ENCODE measurements around the gene ZBTB43. TPM values are rescaled to one million over a fixed set of nuclear protein-coding genes. Genes with fewer than 3 reads are reported as not detected.

The ZBTB43 gene
- total RNA-seq, 1 experiment from 2014 or later: 13.8 TPM

- ChIA-PET POLR2A (ENCODE audit: low non-redundant PET) (no interaction called here), CTCF (no interaction called here)
- intact Hi-C loops (cut with micrococcal nuclease; ENCODE audit: unreplicated experiment): no loop called here
- no peak for TF ChIP-seq CTCF (conservative IDR thresholded peaks at IDR 0.05; ENCODE audit: low read depth, low read length)
- no peak for TF ChIP-seq EZH2 (IDR thresholded peaks at IDR 0.05; ENCODE audit: borderline replicate concordance, low read depth, low read length, poor library complexity, severe bottlenecking)
- no TSS peak for BruUV-seq (replicated peaks)
- Histone ChIP-seq H3K27ac (ENCODE audit: low read depth, low read length, poor library complexity, severe bottlenecking) (no peak overlapping the region), H3K4me3 (ENCODE audit: low read depth, low read length, poor library complexity, severe bottlenecking) (no peak overlapping the region), H3K36me3 (ENCODE audit: insufficient read depth, low read length, poor library complexity, severe bottlenecking) (peaks cover 4% of the 10 kb centered on the region), H3K9me3 (ENCODE audit: low read depth, low read length, poor library complexity, severe bottlenecking) (no peaks in the 10 kb centered on the region), H3K27me3 (replicated peaks; ENCODE audit: insufficient read depth, low read depth, low read length, poor library complexity) (no peaks in the 10 kb centered on the region), H3K4me1 (ENCODE audit: insufficient read depth, low read length, poor library complexity, severe bottlenecking) (peaks cover 8% of the 10 kb centered on the region)
- DNase-seq (ENCODE audit: low spot score): no peak
Observed at GRCh38 chr9:126827227-126827626, 22.4 kb downstream of the ZBTB43 start.

GRCh38 chr9:126829035-126829434, 24.2 kb downstream of the ZBTB43 start:
- POLR2A ChIA-PET (ENCODE audit: low non-redundant PET): interaction anchor here (0.5 kb wide), 1 partner anchor 8 kb away, joined by 3 read pairs; no protein-coding TSS in a partner anchor
- CTCF ChIA-PET: no interaction called here

DNA sequence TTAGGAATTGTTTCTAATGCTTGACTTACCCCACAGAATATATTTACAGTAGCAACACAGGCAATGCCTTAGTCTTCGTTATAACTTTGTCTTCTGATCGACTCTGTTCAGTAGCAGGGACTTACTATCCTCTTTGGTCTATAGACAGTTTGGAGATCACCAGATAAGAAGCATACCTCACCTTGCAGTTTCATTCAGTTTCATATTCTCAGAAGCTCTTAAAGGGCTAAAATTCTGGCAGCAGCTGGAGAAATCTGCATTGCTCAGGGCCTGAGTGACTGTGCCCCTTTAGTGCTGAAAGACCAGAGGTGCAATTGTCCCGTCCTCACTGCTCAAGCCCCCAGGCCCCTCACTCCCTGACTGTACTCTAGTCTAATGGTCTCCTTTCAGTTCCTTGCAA, 26.0 kb downstream of the ZBTB43 start:
- no TSS peak for BruUV-seq (replicated peaks)
- Histone ChIP-seq H3K36me3 (ENCODE audit: insufficient read depth, low read length, poor library complexity, severe bottlenecking) (peaks cover 16% of the 10 kb centered on the region), H3K4me1 (ENCODE audit: insufficient read depth, low read length, poor library complexity, severe bottlenecking) (peaks cover 11% of the 10 kb centered on the region), H3K4me3 (ENCODE audit: low read depth, low read length, poor library complexity, severe bottlenecking) (no peak overlapping the region), H3K27ac (ENCODE audit: low read depth, low read length, poor library complexity, severe bottlenecking) (no peak overlapping the region), H3K9me3 (ENCODE audit: low read depth, low read length, poor library complexity, severe bottlenecking) (no peaks in the 10 kb centered on the region), H3K27me3 (replicated peaks; ENCODE audit: insufficient read depth, low read depth, low read length, poor library complexity) (no peaks in the 10 kb centered on the region)
- intact Hi-C loops (cut with micrococcal nuclease; ENCODE audit: unreplicated experiment): no loop called here
- ChIA-PET POLR2A (ENCODE audit: low non-redundant PET) (no interaction called here), CTCF (no interaction called here)
- DNase-seq (ENCODE audit: low spot score): no peak
- TF ChIP-seq EZH2 (IDR thresholded peaks at IDR 0.05; ENCODE audit: borderline replicate concordance, low read depth, low read length, poor library complexity, severe bottlenecking) (no peak), CTCF (conservative IDR thresholded peaks at IDR 0.05; ENCODE audit: low read depth, low read length) (no peak)

More at GRCh38 chr9:126829035-126829434, 24.2 kb downstream of the ZBTB43 start:
- H3K4me1 ChIP-seq (ENCODE audit: insufficient read depth, low read length, poor library complexity, severe bottlenecking): peaks cover 10% of the 10 kb centered on the region
- no TSS peak for BruUV-seq (replicated peaks)
- no peaks in the 10 kb centered on the region for H3K27me3 ChIP-seq (replicated peaks; ENCODE audit: insufficient read depth, low read depth, low read length, poor library complexity)
- no peak for TF ChIP-seq CTCF (conservative IDR thresholded peaks at IDR 0.05; ENCODE audit: low read depth, low read length)
- TF ChIP-seq EZH2 (IDR thresholded peaks at IDR 0.05; ENCODE audit: borderline replicate concordance, low read depth, low read length, poor library complexity, severe bottlenecking): no peak
- intact Hi-C loops (cut with micrococcal nuclease; ENCODE audit: unreplicated experiment): no loop called here
- DNase-seq (ENCODE audit: low spot score): no peak
- no peak overlapping the region for H3K27ac ChIP-seq (ENCODE audit: low read depth, low read length, poor library complexity, severe bottlenecking)
- no peak overlapping the region for H3K4me3 ChIP-seq (ENCODE audit: low read depth, low read length, poor library complexity, severe bottlenecking)
- no peaks in the 10 kb centered on the region for H3K9me3 ChIP-seq (ENCODE audit: low read depth, low read length, poor library complexity, severe bottlenecking)
- peaks cover 8% of the 10 kb centered on the region for H3K36me3 ChIP-seq (ENCODE audit: insufficient read depth, low read length, poor library complexity, severe bottlenecking)

Measured in A673 (cell line).